RWPE1 (cell line): ENCODE results near the gene NATD1.

ENCODE experiments used
- CTCF ChIA-PET: fragments of 350-600 bp; sonication (Branson Sonifier 250); formaldehyde crosslinking; extraction: SDS; loops from one replicate; lab custom pipeline; 2021; lab: Yijun Ruan, JAX
- POLR2A ChIA-PET: fragments of 400-600 bp; formaldehyde crosslinking; extraction: SDS; loops from one replicate; lab custom pipeline; 2020; ENCODE audit warnings: antibody characterized with exemption; ENCODE audit not compliant: low non-redundant PET; lab: Yijun Ruan, JAX
- DNase-seq: peaks from one replicate; pipeline ENCODE4 v3.0.0; 2012; ENCODE audit warnings: low spot score
- H3K27ac ChIP-seq: fragments of 450-650 bp; 2 replicates; pipeline ENCODE4 v1.5.1; 2017
- TF ChIP-seq, protein P1 (sequence below): fragments of 450-650 bp; conservative IDR thresholded peaks from 2 replicates; pipeline ENCODE4 v1.5.1; 2017; ENCODE audit warnings: low read depth, mild to moderate bottlenecking

Gene NATD1

GRCh38 chr17:21294321-21295035 is 41.3 kb upstream of the NATD1 start:
- peak overlapping the region; percentile 71 for H3K27ac ChIP-seq
- DNase-seq = no peak
- ChIA-PET CTCF (no interaction called here), POLR2A (interaction anchor here (0.8 kb wide), 1 partner anchor 18 kb away, joined by 3 read pairs; no protein-coding TSS in a partner anchor)
- TF ChIP-seq, protein P1, sequence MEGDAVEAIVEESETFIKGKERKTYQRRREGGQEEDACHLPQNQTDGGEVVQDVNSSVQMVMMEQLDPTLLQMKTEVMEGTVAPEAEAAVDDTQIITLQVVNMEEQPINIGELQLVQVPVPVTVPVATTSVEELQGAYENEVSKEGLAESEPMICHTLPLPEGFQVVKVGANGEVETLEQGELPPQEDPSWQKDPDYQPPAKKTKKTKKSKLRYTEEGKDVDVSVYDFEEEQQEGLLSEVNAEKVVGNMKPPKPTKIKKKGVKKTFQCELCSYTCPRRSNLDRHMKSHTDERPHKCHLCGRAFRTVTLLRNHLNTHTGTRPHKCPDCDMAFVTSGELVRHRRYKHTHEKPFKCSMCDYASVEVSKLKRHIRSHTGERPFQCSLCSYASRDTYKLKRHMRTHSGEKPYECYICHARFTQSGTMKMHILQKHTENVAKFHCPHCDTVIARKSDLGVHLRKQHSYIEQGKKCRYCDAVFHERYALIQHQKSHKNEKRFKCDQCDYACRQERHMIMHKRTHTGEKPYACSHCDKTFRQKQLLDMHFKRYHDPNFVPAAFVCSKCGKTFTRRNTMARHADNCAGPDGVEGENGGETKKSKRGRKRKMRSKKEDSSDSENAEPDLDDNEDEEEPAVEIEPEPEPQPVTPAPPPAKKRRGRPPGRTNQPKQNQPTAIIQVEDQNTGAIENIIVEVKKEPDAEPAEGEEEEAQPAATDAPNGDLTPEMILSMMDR = no peak

- H3K27ac ChIP-seq = peak overlapping the region; percentile 71
- ChIA-PET CTCF (no interaction called here), POLR2A (no interaction called here)
- no peak for DNase-seq
- TF ChIP-seq, protein P1 = no peak
These were observed 40.6 kb upstream of the NATD1 start for GRCh38 chr17:21293831-21294210.

DNA sequence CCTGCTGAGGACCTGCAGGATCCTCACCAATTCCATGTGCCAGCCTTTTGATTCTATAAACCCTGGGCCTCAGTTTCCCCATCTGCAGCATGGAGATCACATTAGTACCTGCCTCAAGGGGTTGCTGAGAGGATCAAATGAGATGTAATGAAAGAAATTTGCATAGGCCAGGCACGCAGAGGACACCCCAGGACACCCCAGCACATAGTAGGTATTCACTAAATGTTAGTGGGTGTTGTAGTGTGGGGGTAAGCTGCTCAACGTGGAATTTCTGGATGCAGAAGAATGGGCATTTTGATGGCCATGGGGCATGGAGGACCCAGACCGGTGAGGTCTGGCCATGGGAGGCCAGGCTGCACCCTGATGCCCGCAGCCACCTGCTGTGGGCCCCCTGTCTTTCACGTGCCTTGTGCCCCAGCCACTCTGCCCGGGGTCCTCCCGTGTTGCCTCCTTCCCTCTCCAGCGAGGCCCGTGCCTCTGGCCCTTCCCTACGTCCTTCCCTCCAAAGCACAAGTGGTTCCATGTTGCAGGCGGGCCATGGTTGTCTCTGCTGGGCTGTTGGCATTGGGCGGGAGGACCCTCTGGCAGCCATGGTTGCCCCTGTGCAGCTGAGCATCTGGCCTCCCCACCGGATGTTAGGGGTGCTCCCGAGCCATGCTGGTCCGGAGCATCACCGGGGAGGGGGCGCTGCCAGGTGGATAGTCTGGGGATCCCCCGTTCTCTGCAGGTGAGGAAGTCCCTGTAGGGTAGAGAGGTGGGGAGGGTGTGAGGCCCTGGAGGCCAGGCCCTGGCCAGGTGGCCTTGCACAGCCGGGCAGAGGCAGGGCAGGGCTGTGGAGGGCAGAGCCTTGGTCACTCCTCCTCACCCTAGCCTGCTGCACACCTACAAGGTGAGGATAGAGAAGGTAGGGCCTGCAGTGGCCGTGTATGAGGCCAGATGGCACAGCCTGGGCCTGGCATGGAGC is 39.9 kb upstream of the NATD1 start:
- CTCF ChIA-PET = no interaction called here
- DNase-seq = no peak
- POLR2A ChIA-PET = no interaction called here
- H3K27ac ChIP-seq = peak overlapping the region; percentile 71
- TF ChIP-seq, protein P1 = no peak

- ChIA-PET CTCF (no interaction called here), POLR2A (no interaction called here)
- peak overlapping the region; percentile 45 for H3K27ac ChIP-seq
These were observed 38.7 kb upstream of the NATD1 start for GRCh38 chr17:21291862-21292261.

DNA sequence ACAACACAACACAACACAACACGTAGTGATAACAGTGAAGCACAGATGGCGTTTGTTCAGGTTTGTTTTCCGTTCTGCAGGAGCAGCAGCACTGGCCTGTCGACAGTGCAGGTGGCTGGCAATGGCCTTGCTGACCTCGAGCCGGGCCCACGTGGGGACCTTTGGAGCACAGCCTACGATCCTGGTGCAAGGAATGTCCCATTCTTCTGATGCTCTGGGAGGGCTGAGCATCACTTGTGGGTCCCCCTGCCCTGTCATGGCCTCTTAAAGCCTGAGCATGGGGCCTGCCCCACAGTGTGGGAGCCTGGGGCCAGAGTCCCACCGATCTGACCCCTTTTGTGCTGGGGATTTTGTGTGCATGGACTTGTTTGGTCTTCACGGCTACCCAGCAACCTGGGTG is 38.1 kb upstream of the NATD1 start:
- no peak for DNase-seq
- peak overlapping the region; percentile 45; the same call in 1 of the 2 replicates for H3K27ac ChIP-seq
- POLR2A ChIA-PET = no interaction called here
- TF ChIP-seq, protein P1 = no peak
- CTCF ChIA-PET = no interaction called here

More at GRCh38 chr17:21291862-21292261, 38.7 kb upstream of the NATD1 start:
- TF ChIP-seq, protein P1 = no peak
- no peak for DNase-seq

DNA sequence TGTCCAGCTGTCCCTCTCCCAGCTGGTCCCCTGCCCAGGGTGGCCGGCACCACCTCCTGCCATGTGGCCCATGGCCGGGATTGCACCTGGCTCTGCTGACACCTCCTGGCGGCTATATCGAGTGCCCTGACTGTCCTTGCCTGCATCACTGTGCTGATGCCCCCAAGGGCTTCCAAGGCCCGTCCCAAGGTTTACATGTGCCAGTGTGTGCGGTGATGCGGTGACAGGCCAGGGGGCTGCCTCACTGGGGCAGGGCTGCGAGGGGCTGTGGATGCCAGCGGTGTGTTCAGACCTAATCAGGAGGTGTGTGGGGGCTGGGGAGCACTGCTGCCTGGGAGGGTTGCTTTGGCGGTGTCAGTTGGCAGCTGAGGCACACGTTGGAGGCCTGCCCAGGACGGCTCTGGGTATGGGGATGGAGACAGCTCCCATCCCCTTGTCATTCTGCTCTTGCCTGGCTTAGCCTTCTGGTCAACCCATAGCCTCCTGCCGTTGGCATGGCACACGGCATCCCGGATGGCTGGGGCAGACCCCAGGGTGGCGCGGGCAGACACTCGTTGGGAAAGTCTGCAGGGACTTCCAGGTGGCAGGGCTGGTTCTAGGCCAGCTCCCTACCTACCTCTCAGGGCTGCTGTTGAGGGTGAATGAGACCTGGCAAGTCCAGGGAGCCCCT is 36.8 kb upstream of the NATD1 start:
- TF ChIP-seq, protein P1 = no peak
- no peak for DNase-seq
- H3K27ac ChIP-seq = peak overlapping the region; percentile 94
- POLR2A ChIA-PET = no interaction called here
- CTCF ChIA-PET = interaction anchor here (0.7 to 0.9 kb wide), 2 partner anchors 10 to 1240 kb away, joined by 4 read pairs; no protein-coding TSS in a partner anchor
